Vagina (tissue), 2 donors: ENCODE data around the gene HEPN1. TPM values are rescaled to one million over a fixed set of nuclear protein-coding genes. Genes with fewer than 3 reads are reported as not detected.

ENCODE experiments used
- DNase-seq, 2 donors: peaks; one replicate each; pipeline ENCODE4 v3.0.0-alpha.2; 2017; ENCODE audit errors: extremely low spot score in 2 of 2
- H3K27ac ChIP-seq: fragments of 200-600 bp; sonication (generic); one replicate; pipeline ENCODE4 v1.5.1; 2019
- H3K27me3 ChIP-seq: fragments of 200-600 bp; sonication (generic); one replicate; pipeline ENCODE4 v1.5.1; 2019
- H3K36me3 ChIP-seq, 2 donors: fragments of 200-600 bp; sonication (generic); one replicate each; pipeline ENCODE4 v1.5.1; 2017 to 2019
- H3K4me1 ChIP-seq: fragments of 200-600 bp; sonication (generic); one replicate; pipeline ENCODE4 v1.5.1; 2019
- H3K4me3 ChIP-seq, 2 donors: fragments of 200-600 bp; sonication (generic); 1 replicate in 1 of 2; 2 replicates in 1 of 2; pipeline ENCODE4 v1.5.1; 2016 to 2019
- H3K9me3 ChIP-seq: fragments of 200-600 bp; sonication (generic); one replicate; pipeline ENCODE4 v1.5.1; 2019
- CTCF ChIP-seq, 3 experiments: fragments of 450-650 bp in 2 of 3; fragments of 200-600 bp in 1 of 3; sonication (generic) in 1 of 3; IDR thresholded peaks; one replicate each; pipeline ENCODE4 v1.5.1; 2017 to 2019; ENCODE audit warnings: antibody characterized with exemption in 3 of 3, mild to moderate bottlenecking in 2 of 3, moderate library complexity in 2 of 3
- POLR2A ChIP-seq, 2 donors: fragments of 450-650 bp; IDR thresholded peaks; one replicate each; pipeline ENCODE4 v1.6.1; 2017; ENCODE audit warnings: antibody characterized with exemption in 2 of 2, mild to moderate bottlenecking in 2 of 2, moderate library complexity in 2 of 2
- POLR2AphosphoS5 ChIP-seq, 2 donors: sonication (generic); formaldehyde crosslinking; IDR thresholded peaks; one replicate each; pipeline ENCODE4 v1.9.0; 2017; ENCODE audit warnings: antibody characterized with exemption in 2 of 2, mild to moderate bottlenecking in 2 of 2, low read depth in 1 of 2; ENCODE audit not compliant: insufficient read depth in 1 of 2
- intact Hi-C: fragments of 100-400 bp; cut with DNase I; formaldehyde crosslinking; loops from one replicate; pipeline ENCODE4 v1.15.1; 2023
- total RNA-seq: library from RNA; depleted of rRNA; stranded (reverse); fragments of >200 nt; gene quantifications from one replicate; pipeline ENCODE4 v1.2.3, GENCODE V29; 2016

HEPN1 gene
- total RNA-seq, 1 donor from 2014 or later: not detected

GRCh38 chr11:124895471-124895971 is 23.5 kb upstream of the HEPN1 start:
- intact Hi-C loops: no loop called here
- Histone ChIP-seq H3K27ac (peak overlapping the region; percentile 60), H3K9me3 (no peaks in the 10 kb centered on the region), H3K36me3 (no peaks in the 10 kb centered on the region), H3K4me1 (peaks cover 9% of the 10 kb centered on the region), H3K27me3 (no peaks in the 10 kb centered on the region), H3K4me3 (peak overlapping the region in 1 of 2 donors; percentile 30)
- TF ChIP-seq CTCF (IDR thresholded peaks at IDR 0.05) (no peak), POLR2AphosphoS5 (IDR thresholded peaks at IDR 0.05; ENCODE audit: insufficient read depth in 1 of 2, low read depth in 1 of 2) (no peak), POLR2A (IDR thresholded peaks at IDR 0.05) (no peak)
- DNase-seq: peak; percentile 75 to 87

GRCh38 chr11:124896071-124896750 is 22.8 kb upstream of the HEPN1 start:
- TF ChIP-seq POLR2A (IDR thresholded peaks at IDR 0.05) (no peak), CTCF (IDR thresholded peaks at IDR 0.05) (no peak), POLR2AphosphoS5 (IDR thresholded peaks at IDR 0.05; ENCODE audit: insufficient read depth in 1 of 2, low read depth in 1 of 2) (no peak)
- Histone ChIP-seq H3K4me3 (peak overlapping the region; percentile 12 to 30), H3K9me3 (no peaks in the 10 kb centered on the region), H3K27ac (peak overlapping the region; percentile 60), H3K4me1 (peaks cover 9% of the 10 kb centered on the region), H3K27me3 (no peaks in the 10 kb centered on the region), H3K36me3 (no peaks in the 10 kb centered on the region)
- intact Hi-C loops: no loop called here
- DNase-seq: peak in 1 of 2 donors; percentile 90

- Histone ChIP-seq H3K36me3 (no peaks in the 10 kb centered on the region), H3K4me1 (peaks cover 9% of the 10 kb centered on the region), H3K27me3 (no peaks in the 10 kb centered on the region), H3K4me3 (peak overlapping the region; percentile 12 to 30), H3K27ac (peak overlapping the region; percentile 60), H3K9me3 (no peaks in the 10 kb centered on the region)
- DNase-seq: peak in 1 of 2 donors; percentile 88
- intact Hi-C loops: no loop called here
- TF ChIP-seq CTCF (IDR thresholded peaks at IDR 0.05) (no peak), POLR2AphosphoS5 (IDR thresholded peaks at IDR 0.05; ENCODE audit: insufficient read depth in 1 of 2, low read depth in 1 of 2) (no peak), POLR2A (IDR thresholded peaks at IDR 0.05) (no peak)
Observed at GRCh38 chr11:124896821-124897391, 22.1 kb upstream of the HEPN1 start.

- no peaks in the 10 kb centered on the region for H3K9me3 ChIP-seq
- no peaks in the 10 kb centered on the region for H3K36me3 ChIP-seq
- DNase-seq: peak; percentile 81 to 85
- peak within 1 kb of the TSS; percentile 12 to 30 for H3K4me3 ChIP-seq
- peaks cover 9% of the 10 kb centered on the region for H3K4me1 ChIP-seq
- H3K27ac ChIP-seq: peak within 1 kb of the TSS; percentile 60
- no peaks in the 10 kb centered on the region for H3K27me3 ChIP-seq
- intact Hi-C loops: no loop called here
- TF ChIP-seq POLR2A (IDR thresholded peaks at IDR 0.05) (no peak), POLR2AphosphoS5 (IDR thresholded peaks at IDR 0.05; ENCODE audit: insufficient read depth in 1 of 2, low read depth in 1 of 2) (no peak), CTCF (IDR thresholded peaks at IDR 0.05) (no peak)
Observed at GRCh38 chr11:124897674-124898262, 21.3 kb upstream of the HEPN1 start, which contains the start of gene ROBO4. ROBO4 (minus strand) TSS chr11:124897865; CDS start chr11:124897795, 70 bp downstream.
